Mononuclear cell (primary cell): ENCODE data around the gene DNAH17. TPM values are rescaled to one million over a fixed set of nuclear protein-coding genes. Genes with fewer than 3 reads are reported as not detected.

ENCODE experiments used
- H3K27me3 ChIP-seq: 2 replicates; pipeline ENCODE4 v1.6.0; 2011; ENCODE audit warnings: low read length, control low read depth; ENCODE audit not compliant: insufficient read depth
- H3K4me1 ChIP-seq: 2 replicates; pipeline ENCODE4 v1.5.1; 2011; ENCODE audit warnings: mild to moderate bottlenecking, low read length, control low read depth; ENCODE audit not compliant: insufficient read depth
- H3K4me3 ChIP-seq: 2 replicates; pipeline ENCODE4 v1.5.1; 2011; ENCODE audit warnings: mild to moderate bottlenecking, low read length, moderate library complexity
- H3K9me3 ChIP-seq: 2 replicates; pipeline ENCODE4 v1.5.1; 2011; ENCODE audit warnings: low read depth, mild to moderate bottlenecking, control low read depth, low read length
- total RNA-seq: library from RNA; depleted of rRNA; stranded (reverse); fragments of >200 nt; gene quantifications from one replicate; pipeline ENCODE4 v1.2.3, GENCODE V29; 2012

DNAH17 gene
- total RNA-seq, 1 donor, result under 0.01 TPM

GRCh38 chr17:78595135-78595810 is 18.1 kb upstream of the DNAH17 start:
- Histone ChIP-seq H3K4me1 (peaks cover 43% of the 10 kb centered on the region), H3K9me3 (no peaks in the 10 kb centered on the region), H3K27me3 (no peaks in the 10 kb centered on the region), H3K4me3 (no peak overlapping the region)

GRCh38 chr17:78592991-78593329 is 15.8 kb upstream of the DNAH17 start:
- Histone ChIP-seq H3K4me1 (peaks cover 40% of the 10 kb centered on the region), H3K4me3 (no peak overlapping the region), H3K27me3 (no peaks in the 10 kb centered on the region)

GRCh38 chr17:78591263-78591671 is 14.1 kb upstream of the DNAH17 start:
- H3K27me3 ChIP-seq, result no peaks in the 10 kb centered on the region
- H3K4me3 ChIP-seq, result no peak overlapping the region
- H3K4me1 ChIP-seq, result peaks cover 32% of the 10 kb centered on the region
- H3K9me3 ChIP-seq, result no peaks in the 10 kb centered on the region

More at GRCh38 chr17:78592991-78593329, 15.8 kb upstream of the DNAH17 start:
- no peaks in the 10 kb centered on the region for H3K9me3 ChIP-seq

- Histone ChIP-seq H3K4me1 (peaks cover 32% of the 10 kb centered on the region), H3K27me3 (no peaks in the 10 kb centered on the region), H3K4me3 (no peak overlapping the region), H3K9me3 (no peaks in the 10 kb centered on the region)
Observed at GRCh38 chr17:78589885-78590284, 12.7 kb upstream of the DNAH17 start.

GRCh38 chr17:78589031-78589675 is 12.0 kb upstream of the DNAH17 start:
- no peaks in the 10 kb centered on the region for H3K9me3 ChIP-seq
- H3K4me3 ChIP-seq, result no peak overlapping the region
- peaks cover 32% of the 10 kb centered on the region for H3K4me1 ChIP-seq
- H3K27me3 ChIP-seq, result no peaks in the 10 kb centered on the region

GRCh38 chr17:78588258-78589030 is 11.2 kb upstream of the DNAH17 start:
- H3K4me3 ChIP-seq, result no peak overlapping the region
- peaks cover 26% of the 10 kb centered on the region for H3K4me1 ChIP-seq
- no peaks in the 10 kb centered on the region for H3K27me3 ChIP-seq

GRCh38 chr17:78585006-78585630 is 7.9 kb upstream of the DNAH17 start:
- Histone ChIP-seq H3K9me3 (no peaks in the 10 kb centered on the region), H3K4me1 (no peaks in the 10 kb centered on the region), H3K4me3 (no peak overlapping the region), H3K27me3 (no peaks in the 10 kb centered on the region)

More at GRCh38 chr17:78588258-78589030, 11.2 kb upstream of the DNAH17 start:
- H3K9me3 ChIP-seq, result no peaks in the 10 kb centered on the region

- no peaks in the 10 kb centered on the region for H3K27me3 ChIP-seq
- H3K9me3 ChIP-seq, result no peaks in the 10 kb centered on the region
- H3K4me1 ChIP-seq, result peaks cover 8% of the 10 kb centered on the region
- no peak overlapping the region for H3K4me3 ChIP-seq
Observed at GRCh38 chr17:78583091-78583490, 5.9 kb upstream of the DNAH17 start.

GRCh38 chr17:78581304-78581703 is 4.1 kb upstream of the DNAH17 start:
- H3K27me3 ChIP-seq, result no peaks in the 10 kb centered on the region
- no peaks in the 10 kb centered on the region for H3K9me3 ChIP-seq
- no peak overlapping the region for H3K4me3 ChIP-seq
- peaks cover 10% of the 10 kb centered on the region for H3K4me1 ChIP-seq

- Histone ChIP-seq H3K4me3 (no peak overlapping the region), H3K9me3 (no peaks in the 10 kb centered on the region), H3K4me1 (peaks cover 10% of the 10 kb centered on the region), H3K27me3 (no peaks in the 10 kb centered on the region)
Observed at GRCh38 chr17:78580277-78580804, 3.1 kb upstream of the DNAH17 start.

GRCh38 chr17:78576389-78577112 is 645 bp downstream of the DNAH17 start:
- H3K27me3 ChIP-seq, result no peaks in the 10 kb centered on the region
- H3K4me3 ChIP-seq, result no peak overlapping the region
- no peaks in the 10 kb centered on the region for H3K9me3 ChIP-seq
- H3K4me1 ChIP-seq, result peaks cover 10% of the 10 kb centered on the region

GRCh38 chr17:78575899-78576298 is 1.3 kb downstream of the DNAH17 start:
- Histone ChIP-seq H3K9me3 (no peaks in the 10 kb centered on the region), H3K27me3 (no peaks in the 10 kb centered on the region), H3K4me3 (no peak overlapping the region), H3K4me1 (peaks cover 10% of the 10 kb centered on the region)

- peaks cover 10% of the 10 kb centered on the region for H3K4me1 ChIP-seq
Observed at GRCh38 chr17:78575340-78575739, 1.9 kb downstream of the DNAH17 start.

GRCh38 chr17:78573955-78574354 is 3.2 kb downstream of the DNAH17 start:
- Histone ChIP-seq H3K4me3 (no peak overlapping the region), H3K9me3 (no peaks in the 10 kb centered on the region), H3K27me3 (no peaks in the 10 kb centered on the region), H3K4me1 (peaks cover 10% of the 10 kb centered on the region)

More at GRCh38 chr17:78575340-78575739, 1.9 kb downstream of the DNAH17 start:
- H3K9me3 ChIP-seq, result no peaks in the 10 kb centered on the region
- no peaks in the 10 kb centered on the region for H3K27me3 ChIP-seq
- no peak overlapping the region for H3K4me3 ChIP-seq
